Liver (tissue), 9 donors: ENCODE data around the gene ZNF415. TPM values are rescaled to one million over a fixed set of nuclear protein-coding genes. Genes with fewer than 3 reads are reported as not detected.

Experiments used
- DNase-seq: peaks from one replicate; pipeline ENCODE4 v3.0.0-alpha.2; 2017; ENCODE audit warnings: low spot score
- H3K27ac ChIP-seq, 2 donors: one replicate each; pipeline ENCODE4 v1.7.0; 2013; ENCODE audit warnings: inconsistent platforms in 2 of 2, low read length in 2 of 2, control low read depth in 1 of 2, low read depth in 1 of 2, mild to moderate bottlenecking in 1 of 2
- H3K27me3 ChIP-seq, 4 donors: one replicate each; pipeline versions ENCODE4 v1.6.1 to v1.7.0; 2013; ENCODE audit warnings: low read length in 3 of 4, inconsistent platforms in 1 of 4, mild to moderate bottlenecking in 1 of 4, moderate library complexity in 1 of 4; ENCODE audit not compliant: control insufficient read depth in 4 of 4, insufficient read depth in 4 of 4
- H3K36me3 ChIP-seq, 4 donors: one replicate each; pipeline versions ENCODE4 v1.6.1 to v1.7.0; 2013; ENCODE audit warnings: low read length in 3 of 4, mild to moderate bottlenecking in 3 of 4, low read depth in 1 of 4, moderate library complexity in 1 of 4; ENCODE audit not compliant: control insufficient read depth in 4 of 4, insufficient read depth in 3 of 4
- H3K4me1 ChIP-seq, 4 donors: one replicate each; pipeline versions ENCODE4 v1.6.1 to v1.7.0; 2013; ENCODE audit warnings: low read length in 3 of 4, mild to moderate bottlenecking in 3 of 4, moderate library complexity in 1 of 4; ENCODE audit not compliant: control insufficient read depth in 4 of 4, insufficient read depth in 4 of 4
- H3K4me3 ChIP-seq, 3 donors: one replicate each; pipeline versions ENCODE4 v1.6.1 to v1.7.0; 2013; ENCODE audit warnings: low read length in 3 of 3, control low read depth in 1 of 3, low read depth in 1 of 3, mild to moderate bottlenecking in 1 of 3
- H3K9ac ChIP-seq, 2 donors: one replicate each; pipeline ENCODE4 v1.7.0; 2013; ENCODE audit warnings: low read length in 2 of 2, mild to moderate bottlenecking in 2 of 2, moderate library complexity in 2 of 2, control low read depth in 1 of 2, low read depth in 1 of 2
- H3K9me3 ChIP-seq, 4 donors: one replicate each; pipeline versions ENCODE4 v1.6.1 to v1.7.0; 2013; ENCODE audit warnings: low read length in 3 of 4; ENCODE audit not compliant: control insufficient read depth in 4 of 4
- ATF3 ChIP-seq: IDR thresholded peaks from 2 replicates; pipeline ENCODE4 v1.6.1; 2016; ENCODE audit warnings: antibody characterized with exemption
- EGR1 ChIP-seq, 2 donors: IDR thresholded peaks; 2 replicates each; pipeline ENCODE4 v1.6.1; 2016 to 2018; ENCODE audit warnings: antibody characterized with exemption in 2 of 2, low read depth in 2 of 2
- FOXA1 ChIP-seq: IDR thresholded peaks from 2 replicates; pipeline ENCODE4 v1.6.1; 2016; ENCODE audit warnings: antibody characterized with exemption
- FOXA2 ChIP-seq: IDR thresholded peaks from 2 replicates; pipeline ENCODE4 v1.6.1; 2016; ENCODE audit warnings: antibody characterized with exemption
- GABPA ChIP-seq, 2 donors: IDR thresholded peaks in 1 of 2; conservative IDR thresholded peaks in 1 of 2; 2 replicates each; pipeline ENCODE4 v1.6.1; 2016; ENCODE audit warnings: antibody characterized with exemption in 2 of 2, mild to moderate bottlenecking in 1 of 2, moderate library complexity in 1 of 2
- HNF4A ChIP-seq, 2 donors: conservative IDR thresholded peaks; 2 replicates each; pipeline ENCODE4 v1.6.1; 2016; ENCODE audit warnings: antibody characterized with exemption in 2 of 2, mild to moderate bottlenecking in 2 of 2
- HNF4G ChIP-seq: IDR thresholded peaks from 2 replicates; pipeline ENCODE4 v1.6.1; 2016; ENCODE audit warnings: antibody characterized with exemption
- JUND ChIP-seq, 2 donors: IDR thresholded peaks; 2 replicates each; pipeline ENCODE4 v1.6.1; 2016; ENCODE audit warnings: antibody characterized with exemption in 2 of 2
- NR2F2 ChIP-seq: IDR thresholded peaks from 2 replicates; pipeline ENCODE4 v1.6.1; 2016; ENCODE audit warnings: antibody characterized with exemption
- RAD21 ChIP-seq, 2 donors: IDR thresholded peaks; 2 replicates each; pipeline ENCODE4 v1.6.1; 2016; ENCODE audit warnings: antibody characterized with exemption in 2 of 2, mild to moderate bottlenecking in 2 of 2
- RXRA ChIP-seq, 2 donors: IDR thresholded peaks; 2 replicates each; pipeline ENCODE4 v1.6.1; 2017 to 2018; ENCODE audit warnings: antibody characterized with exemption in 2 of 2, mild to moderate bottlenecking in 1 of 2
- SP1 ChIP-seq: IDR thresholded peaks from 2 replicates; pipeline ENCODE4 v1.6.1; 2018; ENCODE audit warnings: antibody characterized with exemption, mild to moderate bottlenecking
- TAF1 ChIP-seq: conservative IDR thresholded peaks from 2 replicates; pipeline ENCODE4 v1.6.1; 2016; ENCODE audit warnings: antibody characterized with exemption, mild to moderate bottlenecking
- YY1 ChIP-seq: IDR thresholded peaks from 2 replicates; pipeline ENCODE4 v1.6.1; 2016; ENCODE audit warnings: antibody characterized with exemption, mild to moderate bottlenecking
- ZBTB33 ChIP-seq: IDR thresholded peaks from 2 replicates; pipeline ENCODE4 v1.6.1; 2016; ENCODE audit warnings: antibody characterized with exemption
- WGBS: extraction: QIAGEN DNeasy Blood & Tissue Kit; methylation state at CpG from one replicate; pipeline ENCODE4 v1.1.7; 2013; 5-methylcytosine and 5-hydroxymethylcytosine counted together
- polyA plus RNA-seq, 2 donors: library from polyadenylated mRNA; stranded (reverse) in 1 of 2; unstranded in 1 of 2; fragments of 200-250 nt in 1 of 2; fragments of >200 nt in 1 of 2; fragmentation: Nextera tagmentation in 1 of 2; extraction: Ambion mirVana in 1 of 2; gene quantifications; one replicate each; pipeline versions ENCODE4 v1.2.1 to v1.2.3, GENCODE V29; 2013 to 2015
- total RNA-seq, 2 donors: library from RNA; depleted of rRNA; stranded (reverse); fragments of >200 nt; gene quantifications; one replicate each; pipeline ENCODE4 v1.2.3, GENCODE V29; 2014
- TF ChIP-seq, protein P1 (sequence below): IDR thresholded peaks from 2 replicates; pipeline ENCODE4 v1.6.1; 2016; ENCODE audit warnings: antibody characterized with exemption
- TF ChIP-seq, protein P2 (sequence below): fragments of 150-350 bp; IDR thresholded peaks from 2 replicates; pipeline ENCODE4 v1.5.1; 2017; ENCODE audit warnings: improper control_type of control experiment, low read depth, low read length; ENCODE audit not compliant: missing input control
- TF ChIP-seq, protein P3 (sequence below): IDR thresholded peaks from 2 replicates; pipeline ENCODE4 v1.6.1; 2016; ENCODE audit warnings: antibody characterized with exemption, mild to moderate bottlenecking
- donor health status: healthy.
- donor health status: healthy.
- donor health status: healthy.
- donor health status: healthy.
- donor health status: healthy.

Gene ZNF415
- total and polyA plus RNA-seq, 4 donors = 0.65 to 2.4 (median 1.2) TPM

GRCh38 chr19:53103234-53104203 lies 29.2 kb downstream of the ZNF415 start, which contains the start of gene ZNF160:
Gene ZNF160 (minus strand): TSS chr19:53103422. CDS start chr19:53086276, 17,146 bp downstream.
- Histone ChIP-seq H3K27ac (peak within 1 kb of the TSS; percentile 85 to 90), H3K4me3 (peak within 1 kb of the TSS; percentile 82 to 98 (median 82)), H3K4me1 (peaks cover 2 to 10% (median 5%) of the 10 kb centered on the region in 4 donors), H3K36me3 (peaks cover 0 to 5% (median 0%) of the 10 kb centered on the region in 4 donors), H3K27me3 (no peaks in the 10 kb centered on the region), H3K9me3 (peaks cover 0 to 4% (median 1%) of the 10 kb centered on the region in 4 donors), H3K9ac (peak within 1 kb of the TSS; percentile 69 to 78)
- 4% methylated on average over 67 of the region's 67 CpGs for WGBS
- peak; percentile 99 for DNase-seq
- TF ChIP-seq FOXA1 (no peak), RXRA (IDR thresholded peaks at IDR 0.05) (peak; percentile 24 to 29), NR2F2 (peak; percentile 13), HNF4A (conservative IDR thresholded peaks at IDR 0.05) (peak in 1 of 2 donors; percentile 48), RAD21 (IDR thresholded peaks at IDR 0.05) (peak; percentile 19 to 29), ATF3 (no peak), EGR1 (IDR thresholded peaks at IDR 0.05; ENCODE audit: low read depth in 2 of 2) (peak; percentile 60 to 75), FOXA2 (no peak), HNF4G (no peak), TAF1 (peak; percentile 80), GABPA (IDR thresholded peaks at IDR 0.05 in 1 of 2, conservative IDR thresholded peaks at IDR 0.05 in 1 of 2) (peak; percentile 72 to 94), ZBTB33 (no peak), YY1 (peak; percentile 95), SP1 (peak; percentile 75), JUND (IDR thresholded peaks at IDR 0.05) (no peak)
- TF ChIP-seq, protein P1, sequence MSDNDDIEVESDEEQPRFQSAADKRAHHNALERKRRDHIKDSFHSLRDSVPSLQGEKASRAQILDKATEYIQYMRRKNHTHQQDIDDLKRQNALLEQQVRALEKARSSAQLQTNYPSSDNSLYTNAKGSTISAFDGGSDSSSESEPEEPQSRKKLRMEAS = peak; percentile 60
- TF ChIP-seq, protein P2, sequence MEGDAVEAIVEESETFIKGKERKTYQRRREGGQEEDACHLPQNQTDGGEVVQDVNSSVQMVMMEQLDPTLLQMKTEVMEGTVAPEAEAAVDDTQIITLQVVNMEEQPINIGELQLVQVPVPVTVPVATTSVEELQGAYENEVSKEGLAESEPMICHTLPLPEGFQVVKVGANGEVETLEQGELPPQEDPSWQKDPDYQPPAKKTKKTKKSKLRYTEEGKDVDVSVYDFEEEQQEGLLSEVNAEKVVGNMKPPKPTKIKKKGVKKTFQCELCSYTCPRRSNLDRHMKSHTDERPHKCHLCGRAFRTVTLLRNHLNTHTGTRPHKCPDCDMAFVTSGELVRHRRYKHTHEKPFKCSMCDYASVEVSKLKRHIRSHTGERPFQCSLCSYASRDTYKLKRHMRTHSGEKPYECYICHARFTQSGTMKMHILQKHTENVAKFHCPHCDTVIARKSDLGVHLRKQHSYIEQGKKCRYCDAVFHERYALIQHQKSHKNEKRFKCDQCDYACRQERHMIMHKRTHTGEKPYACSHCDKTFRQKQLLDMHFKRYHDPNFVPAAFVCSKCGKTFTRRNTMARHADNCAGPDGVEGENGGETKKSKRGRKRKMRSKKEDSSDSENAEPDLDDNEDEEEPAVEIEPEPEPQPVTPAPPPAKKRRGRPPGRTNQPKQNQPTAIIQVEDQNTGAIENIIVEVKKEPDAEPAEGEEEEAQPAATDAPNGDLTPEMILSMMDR = no peak
- TF ChIP-seq, protein P3, sequence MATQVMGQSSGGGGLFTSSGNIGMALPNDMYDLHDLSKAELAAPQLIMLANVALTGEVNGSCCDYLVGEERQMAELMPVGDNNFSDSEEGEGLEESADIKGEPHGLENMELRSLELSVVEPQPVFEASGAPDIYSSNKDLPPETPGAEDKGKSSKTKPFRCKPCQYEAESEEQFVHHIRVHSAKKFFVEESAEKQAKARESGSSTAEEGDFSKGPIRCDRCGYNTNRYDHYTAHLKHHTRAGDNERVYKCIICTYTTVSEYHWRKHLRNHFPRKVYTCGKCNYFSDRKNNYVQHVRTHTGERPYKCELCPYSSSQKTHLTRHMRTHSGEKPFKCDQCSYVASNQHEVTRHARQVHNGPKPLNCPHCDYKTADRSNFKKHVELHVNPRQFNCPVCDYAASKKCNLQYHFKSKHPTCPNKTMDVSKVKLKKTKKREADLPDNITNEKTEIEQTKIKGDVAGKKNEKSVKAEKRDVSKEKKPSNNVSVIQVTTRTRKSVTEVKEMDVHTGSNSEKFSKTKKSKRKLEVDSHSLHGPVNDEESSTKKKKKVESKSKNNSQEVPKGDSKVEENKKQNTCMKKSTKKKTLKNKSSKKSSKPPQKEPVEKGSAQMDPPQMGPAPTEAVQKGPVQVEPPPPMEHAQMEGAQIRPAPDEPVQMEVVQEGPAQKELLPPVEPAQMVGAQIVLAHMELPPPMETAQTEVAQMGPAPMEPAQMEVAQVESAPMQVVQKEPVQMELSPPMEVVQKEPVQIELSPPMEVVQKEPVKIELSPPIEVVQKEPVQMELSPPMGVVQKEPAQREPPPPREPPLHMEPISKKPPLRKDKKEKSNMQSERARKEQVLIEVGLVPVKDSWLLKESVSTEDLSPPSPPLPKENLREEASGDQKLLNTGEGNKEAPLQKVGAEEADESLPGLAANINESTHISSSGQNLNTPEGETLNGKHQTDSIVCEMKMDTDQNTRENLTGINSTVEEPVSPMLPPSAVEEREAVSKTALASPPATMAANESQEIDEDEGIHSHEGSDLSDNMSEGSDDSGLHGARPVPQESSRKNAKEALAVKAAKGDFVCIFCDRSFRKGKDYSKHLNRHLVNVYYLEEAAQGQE = peak; percentile 73
